Kidney tubule cell (primary cell): ENCODE measurements around the gene PROSER1.
"Not testable (repeated sequence)": the region's sequence is repeated elsewhere in the genome, so short reads cannot be mapped to it uniquely, and the experiment has no call there.

Source experiments
- DNase-seq: peaks from one replicate; pipeline ENCODE4 v3.0.0-alpha.2; 2018; ENCODE audit warnings: low spot score

PROSER1 gene

DNA sequence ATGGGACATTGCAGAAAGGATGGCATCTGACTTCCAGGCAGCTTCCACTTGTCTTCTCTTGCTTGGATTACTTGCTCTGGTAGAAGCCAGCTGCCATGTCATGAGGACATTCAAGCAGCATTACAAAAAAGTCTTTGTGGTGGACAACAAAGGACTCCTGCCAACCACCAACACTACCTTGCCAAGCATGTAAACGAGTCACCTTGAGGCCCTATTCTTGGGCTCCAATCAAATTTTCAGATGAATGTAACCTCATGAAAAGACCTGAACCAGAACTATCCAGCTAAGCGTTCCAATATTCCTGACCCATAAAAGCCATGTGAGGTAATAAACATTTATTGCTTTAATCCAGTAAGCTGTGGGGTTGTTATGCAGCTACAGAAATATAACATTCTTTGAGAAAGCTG lies 12.5 kb downstream of the PROSER1 start:
- peak; percentile 21 for DNase-seq

DNA sequence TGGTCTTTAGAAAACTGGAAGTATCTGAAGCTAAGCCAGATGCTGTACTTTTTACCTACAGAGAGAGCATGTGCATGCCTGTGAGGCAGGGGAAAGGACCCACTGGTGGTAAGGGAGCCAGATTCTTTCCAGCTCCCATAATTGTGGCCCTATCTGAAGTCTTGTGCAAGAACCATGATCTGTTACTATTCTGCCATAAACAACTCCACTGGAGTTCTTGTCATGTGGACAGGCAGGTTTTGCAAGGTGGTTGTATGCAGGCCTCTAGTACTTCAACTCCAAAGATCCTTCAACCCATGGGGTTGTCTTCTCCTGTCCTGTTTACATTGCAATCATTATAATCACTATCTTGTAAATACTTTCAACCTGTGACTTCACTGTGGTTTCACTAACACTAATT lies 14.1 kb downstream of the PROSER1 start:
- DNase-seq, result no peak

DNA sequence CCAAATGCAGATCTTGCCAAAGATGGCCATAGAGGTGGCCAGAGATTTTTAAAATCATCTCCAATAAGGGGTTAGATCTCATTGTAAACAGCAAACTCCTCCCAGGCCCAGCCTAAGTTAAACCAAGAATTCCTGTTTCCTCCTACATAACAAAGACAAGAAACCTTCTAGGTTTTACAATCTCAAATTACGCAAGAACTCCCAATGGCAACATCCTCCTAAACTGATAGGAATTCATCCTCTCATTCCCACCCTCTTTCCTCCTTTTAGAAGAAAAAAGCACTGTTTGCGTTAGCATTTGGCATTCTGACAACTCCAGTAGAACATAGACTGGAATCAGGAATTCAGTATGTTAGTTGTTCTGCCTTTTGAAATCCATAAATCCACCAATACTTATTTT lies 14.6 kb downstream of the PROSER1 start:
- no peak for DNase-seq

DNA sequence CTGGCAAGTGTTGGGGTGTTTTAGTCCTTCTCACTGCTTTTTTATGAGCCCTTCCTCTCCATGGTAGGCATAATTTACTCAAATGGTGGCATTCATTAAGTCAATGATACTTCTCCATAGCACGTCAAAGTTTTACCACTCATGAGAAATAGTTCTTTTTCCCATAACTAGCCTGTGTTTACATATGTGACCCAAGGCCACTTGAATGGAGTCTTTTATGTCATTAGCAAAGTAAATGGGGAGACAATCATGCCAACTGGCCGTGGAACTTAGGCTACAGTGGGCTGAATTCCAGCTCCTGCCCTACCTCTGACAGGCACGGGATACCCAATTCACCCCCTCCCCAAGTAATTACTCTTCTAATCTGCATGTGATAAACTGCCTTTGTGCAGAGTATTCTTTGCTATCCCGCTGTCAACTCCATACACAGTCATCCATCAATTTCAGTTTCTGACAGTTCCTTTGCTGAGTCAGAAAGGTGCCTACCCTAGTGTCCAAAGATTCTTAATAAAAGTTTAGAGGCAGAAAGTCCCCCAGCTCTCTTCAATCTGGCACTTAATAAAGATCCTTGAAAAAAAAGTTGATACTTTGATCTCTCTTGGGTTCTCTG lies 16.9 kb downstream of the PROSER1 start:
- DNase-seq, result no peak

DNA sequence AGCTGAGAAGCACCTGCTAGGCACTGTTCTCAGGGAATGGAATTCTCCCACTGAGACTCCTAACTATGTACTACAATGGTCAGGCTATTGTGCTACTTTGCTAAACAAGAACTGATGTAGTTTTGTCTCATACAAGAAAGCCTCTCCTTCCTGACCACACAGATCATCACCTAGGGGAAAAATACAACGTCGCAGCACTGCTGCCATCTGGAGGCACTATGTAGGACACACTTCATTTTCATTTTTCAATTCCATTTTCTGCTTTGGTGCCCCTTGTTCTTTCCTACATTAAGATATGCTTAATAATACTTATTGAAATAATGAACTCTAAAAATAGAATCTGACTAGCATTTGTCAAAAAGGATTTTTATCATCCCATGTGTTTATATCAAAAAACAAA lies 21.1 kb downstream of the PROSER1 start:
- DNase-seq, result peak; percentile 52

DNA sequence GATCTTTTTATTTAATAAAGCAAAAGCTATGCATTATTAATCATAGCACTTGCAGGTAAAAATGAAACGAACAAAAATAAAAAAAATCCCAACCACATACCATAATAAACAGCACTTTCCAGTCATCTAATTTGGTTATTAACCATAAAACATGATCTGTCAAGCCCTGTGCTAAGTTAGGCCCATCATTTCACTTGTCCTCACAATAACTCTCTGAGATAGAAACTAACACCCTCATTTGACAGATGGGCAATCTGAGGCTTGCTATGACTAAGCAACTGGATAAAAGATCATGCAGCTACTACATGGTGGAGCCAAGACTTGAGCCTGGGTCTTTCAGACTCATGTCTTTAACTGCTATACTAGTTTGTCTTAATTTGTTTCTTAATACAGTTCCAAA lies 21.8 kb downstream of the PROSER1 start:
- DNase-seq, result no peak

DNA sequence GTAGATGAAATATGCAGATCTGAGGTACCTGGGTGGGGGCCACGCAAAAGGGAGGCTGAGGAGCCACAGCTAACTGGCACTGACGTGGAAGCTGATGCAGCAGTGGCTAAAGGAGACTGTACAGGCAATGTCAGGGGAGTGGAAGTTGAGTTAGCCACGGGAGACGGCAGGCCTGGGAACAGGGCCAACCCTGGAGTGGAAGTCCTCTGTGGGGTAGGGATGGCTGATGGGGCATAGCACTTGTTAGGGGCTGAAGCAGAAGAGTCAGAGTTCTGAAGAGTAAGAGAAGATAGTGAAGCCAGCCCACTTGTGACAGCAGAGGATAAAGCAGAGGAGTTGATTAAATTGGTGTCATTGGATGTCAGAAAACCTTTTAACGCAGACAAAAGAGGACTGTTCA lies 24.4 kb downstream of the PROSER1 start:
- DNase-seq, result no peak

DNA sequence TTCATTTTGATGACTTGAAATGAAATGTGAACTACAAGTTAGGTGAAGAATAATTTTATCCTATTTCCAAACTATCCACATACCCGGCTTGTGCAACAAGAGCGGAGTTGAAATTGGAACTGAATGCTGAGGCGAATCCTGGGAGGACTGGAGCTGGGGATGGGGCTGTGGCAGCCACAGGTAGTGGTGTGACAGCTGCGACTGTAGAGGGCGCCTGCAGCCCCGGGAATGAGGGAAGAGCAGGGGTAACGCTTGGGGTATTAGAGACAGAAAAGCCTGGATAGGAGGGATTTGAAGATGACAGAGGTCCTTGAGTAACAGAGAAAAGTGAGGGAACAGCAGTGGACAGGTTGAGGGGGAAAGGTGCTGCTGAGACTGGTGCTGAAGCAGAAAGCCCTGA lies 25.3 kb downstream of the PROSER1 start:
- DNase-seq, result no peak

DNA sequence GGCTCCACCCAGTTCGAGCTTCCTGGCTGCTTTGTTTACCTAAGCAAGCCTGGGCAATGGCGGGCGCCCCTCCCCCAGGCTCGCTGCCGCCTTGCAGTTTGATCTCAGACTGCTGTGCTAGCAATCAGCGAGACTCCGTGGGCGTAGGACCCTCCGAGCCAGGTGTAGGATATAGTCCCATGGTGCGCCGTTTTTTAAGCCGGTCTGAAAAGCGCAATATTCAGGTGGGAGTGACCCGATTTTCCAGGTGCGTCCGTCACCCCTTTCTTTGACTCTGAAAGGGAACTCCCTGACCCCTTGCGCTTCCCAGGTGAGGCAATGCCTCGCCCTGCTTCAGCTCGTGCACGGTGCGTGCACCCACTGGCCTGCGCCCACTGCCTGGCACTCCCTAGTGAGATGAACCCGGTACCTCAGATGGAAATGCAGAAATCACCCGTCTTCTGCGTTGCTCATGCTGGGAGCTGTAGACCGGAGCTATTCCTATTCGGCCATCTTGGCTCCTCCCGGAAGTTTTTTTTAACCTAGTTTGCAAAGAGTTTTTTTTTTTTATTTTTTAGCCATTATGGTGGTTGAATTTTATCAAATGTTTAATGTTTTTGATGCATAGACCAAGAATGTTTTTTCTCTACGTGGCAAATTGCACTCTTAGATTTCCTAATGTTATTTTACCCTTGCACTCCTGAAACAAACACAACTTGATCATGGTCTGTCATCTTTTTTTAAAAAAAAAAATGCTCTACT lies 31.3 kb downstream of the PROSER1 start:
- DNase-seq, result not testable (repeated sequence)

DNA sequence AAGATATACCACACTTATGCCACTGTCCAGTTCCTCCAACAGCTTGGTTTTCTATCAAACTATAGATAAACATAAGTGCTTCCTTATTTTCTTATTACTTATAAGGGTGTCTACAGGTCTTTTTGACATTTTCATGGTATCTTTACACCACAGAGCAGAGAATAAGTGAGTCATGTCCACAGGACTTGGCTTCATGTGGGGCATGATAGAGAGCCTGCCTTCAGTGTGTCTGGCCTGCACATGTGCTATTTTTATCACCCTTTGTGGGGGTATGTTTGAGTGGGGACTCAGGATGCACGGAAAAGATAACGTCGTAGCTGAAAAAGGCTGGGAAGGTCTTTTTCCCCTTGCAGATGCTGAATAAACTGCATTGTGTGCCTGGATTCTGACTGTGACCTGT lies 39.1 kb downstream of the PROSER1 start:
- DNase-seq, result no peak

DNA sequence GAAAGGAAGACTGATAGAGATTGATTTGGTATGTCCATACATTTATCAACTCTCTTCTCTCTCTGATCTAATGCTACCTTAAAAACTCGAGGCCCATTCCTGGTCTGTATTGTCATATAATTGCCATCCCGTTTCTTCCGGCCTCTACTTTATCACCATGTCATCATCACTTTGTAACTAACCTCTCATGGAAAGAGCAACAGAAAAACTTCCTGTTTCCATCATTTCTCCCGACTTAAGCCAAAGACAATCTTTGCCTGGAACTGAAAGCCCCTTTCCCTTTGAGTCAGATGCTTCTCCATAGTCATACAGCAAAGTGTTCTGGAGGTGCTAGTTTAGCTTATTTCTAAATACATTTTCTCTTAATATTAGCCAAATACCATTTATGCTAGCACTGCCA lies 44.5 kb downstream of the PROSER1 start:
- no peak for DNase-seq

DNA sequence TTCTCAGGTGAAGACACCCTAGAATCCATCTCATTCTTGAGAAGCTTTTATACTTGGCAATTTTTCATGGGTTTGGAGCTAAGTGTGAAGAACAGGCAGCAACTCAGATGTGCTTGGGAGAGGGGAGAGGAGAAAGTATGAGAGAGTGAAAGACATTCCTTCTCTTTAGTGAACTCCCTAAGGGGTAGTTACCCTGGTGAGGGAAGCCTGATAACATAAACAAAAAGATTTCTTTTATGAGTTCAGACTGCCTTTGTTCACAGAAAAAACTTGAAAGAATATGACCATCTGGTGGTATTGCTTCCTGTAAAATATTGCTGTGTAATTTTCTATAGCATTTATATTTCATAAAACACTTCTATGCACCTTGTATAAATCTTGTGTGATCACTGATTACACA lies 47.2 kb downstream of the PROSER1 start, which contains the start of gene STOML3:
Gene STOML3, minus strand, starts transcription at position 139 of the 400 bp plus-strand sequence. Its CDS starts 110 bp downstream, at position 29.
- no peak for DNase-seq

DNA sequence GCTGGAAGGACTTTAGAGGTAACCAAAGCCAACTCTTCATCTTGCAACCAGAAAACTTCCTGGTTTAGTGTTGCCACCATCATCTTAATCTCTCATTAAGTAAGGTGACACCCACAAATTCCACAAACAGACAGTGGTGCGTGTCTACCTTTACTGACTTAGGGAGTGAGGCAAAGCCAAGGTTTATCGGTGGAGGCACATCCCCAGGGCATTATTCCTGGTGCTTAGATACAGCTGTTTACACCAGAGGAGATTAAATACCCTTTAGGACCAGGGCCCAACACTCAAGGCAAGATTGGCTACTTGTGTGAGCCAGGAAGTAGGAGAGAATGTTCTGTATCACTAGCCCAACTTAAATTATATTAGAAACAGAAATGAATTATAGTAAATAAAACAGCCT lies 56.8 kb downstream of the PROSER1 start:
- no peak for DNase-seq

DNA sequence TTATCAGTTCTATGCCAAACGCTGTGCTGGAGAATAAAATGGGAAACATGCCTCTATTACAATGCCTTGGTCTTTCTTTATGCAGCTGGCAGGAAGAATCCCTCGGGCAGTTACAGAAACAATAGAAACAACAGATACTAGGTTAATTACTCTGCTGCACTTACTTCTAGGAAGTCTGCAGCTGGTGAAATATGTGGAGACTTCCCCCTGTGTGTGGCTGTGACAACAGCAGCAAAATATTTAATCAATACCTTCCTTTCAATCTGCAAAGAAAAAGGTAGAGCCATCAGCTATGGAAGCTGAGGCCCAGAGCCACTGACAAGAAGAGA lies 57.2 kb downstream of the PROSER1 start:
- no peak for DNase-seq

DNA sequence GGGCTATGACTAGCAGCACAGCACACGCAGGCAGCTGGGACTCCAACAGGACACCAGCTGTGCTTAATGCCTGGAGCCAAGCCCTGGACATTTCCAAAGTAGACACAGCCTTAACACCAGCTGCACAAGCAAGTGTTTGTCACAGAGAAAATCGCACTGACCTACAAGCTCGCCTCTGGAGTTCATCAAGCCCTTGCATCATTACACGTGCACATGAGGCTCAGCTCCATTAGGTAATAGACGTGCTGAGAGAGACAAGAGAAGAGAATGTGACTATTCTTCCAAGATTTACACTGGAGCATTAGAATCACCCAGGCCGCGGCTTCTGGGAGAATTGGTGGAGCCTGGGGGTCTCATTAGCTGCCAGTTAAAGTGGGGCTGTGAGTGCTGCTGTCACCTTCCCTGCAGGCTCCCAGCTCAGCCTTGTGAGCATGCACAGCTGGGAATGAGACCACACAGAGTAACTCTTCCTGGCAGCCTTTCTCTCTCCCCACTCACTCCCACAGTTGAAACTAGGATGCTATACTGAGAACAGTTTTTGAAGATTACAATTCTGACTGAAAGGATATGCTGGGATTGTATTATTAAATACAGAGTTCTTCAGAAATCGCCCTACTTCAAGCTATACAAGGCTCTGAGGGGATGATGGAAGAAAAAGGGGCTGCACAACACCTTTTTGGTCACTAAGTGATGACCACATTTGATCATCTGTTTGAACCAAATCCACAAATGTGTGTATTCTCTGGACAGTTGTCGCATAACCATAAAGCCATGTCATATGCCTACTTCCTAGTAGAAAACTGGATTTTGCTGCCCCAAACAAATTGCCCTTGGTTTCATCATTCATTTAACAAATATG lies 57.8 kb downstream of the PROSER1 start:
- DNase-seq, result no peak

DNA sequence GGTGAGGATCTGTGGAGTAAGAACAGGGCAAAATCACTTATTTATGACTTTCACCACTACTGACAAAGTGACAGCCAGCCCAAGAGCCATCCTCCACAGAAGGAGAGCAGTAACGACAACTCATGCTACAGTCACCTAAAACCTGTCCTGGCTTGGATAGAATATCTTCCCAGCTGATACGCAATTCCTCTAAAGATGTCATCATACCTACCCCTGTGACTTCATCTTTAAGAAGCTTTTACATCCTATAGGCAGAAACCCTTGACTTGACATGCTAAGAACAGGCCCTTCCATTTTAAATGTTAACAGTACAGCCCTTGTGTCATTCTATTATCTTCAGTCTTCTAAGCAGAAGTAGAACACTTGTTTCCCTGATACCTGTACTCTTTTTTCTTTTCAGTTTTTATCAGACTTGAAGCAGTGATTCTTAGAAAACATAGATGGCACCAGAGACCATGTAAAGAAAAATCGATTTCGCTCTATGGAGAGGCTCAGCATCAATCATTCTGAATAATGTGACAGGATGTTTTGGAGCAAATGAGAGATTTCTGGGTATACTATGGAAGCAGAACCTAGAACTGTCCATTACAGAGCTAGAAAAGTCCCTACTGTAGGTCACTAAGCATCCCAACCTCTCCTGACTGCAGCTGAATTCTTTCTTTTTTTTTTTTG lies 67.4 kb downstream of the PROSER1 start:
- no peak for DNase-seq

DNA sequence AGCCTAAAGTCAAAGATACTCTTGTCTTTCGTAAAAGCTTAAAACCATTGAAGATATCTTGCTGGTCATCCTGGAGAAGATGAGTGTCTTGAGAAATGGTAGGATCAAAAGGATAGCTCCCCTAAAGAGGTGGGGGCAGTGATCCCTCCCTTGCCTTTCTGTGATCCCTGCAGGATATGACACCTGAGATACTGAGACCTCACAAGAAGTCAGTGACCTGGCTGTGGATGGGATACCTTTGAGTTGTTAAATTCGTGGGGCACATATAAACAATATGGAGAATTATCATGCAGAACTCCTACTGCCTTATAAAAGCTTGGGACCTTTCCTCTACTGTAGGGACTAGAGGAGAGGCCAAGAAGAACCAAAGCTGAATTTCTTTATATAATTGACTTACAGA lies 68.7 kb downstream of the PROSER1 start:
- no peak for DNase-seq

DNA sequence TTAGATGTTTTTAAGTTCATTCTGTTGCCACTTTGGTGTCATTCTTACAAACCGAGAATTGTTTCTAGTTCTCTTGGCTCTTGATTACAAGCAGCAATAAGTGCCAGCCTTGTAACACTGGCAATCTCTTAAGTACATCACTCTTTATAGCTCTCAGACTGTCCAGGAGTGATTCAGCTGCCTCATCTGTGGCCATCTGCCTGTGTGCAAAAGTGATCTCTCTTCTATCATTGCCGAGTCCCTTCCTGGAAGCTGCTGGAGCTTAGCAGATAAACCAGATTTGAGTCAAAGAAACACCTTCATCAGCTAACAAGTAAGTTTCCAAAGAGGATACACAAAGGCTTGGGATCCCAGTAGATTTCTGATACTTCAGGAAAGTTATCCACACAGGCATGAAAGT lies 70.4 kb downstream of the PROSER1 start:
- no peak for DNase-seq

DNA sequence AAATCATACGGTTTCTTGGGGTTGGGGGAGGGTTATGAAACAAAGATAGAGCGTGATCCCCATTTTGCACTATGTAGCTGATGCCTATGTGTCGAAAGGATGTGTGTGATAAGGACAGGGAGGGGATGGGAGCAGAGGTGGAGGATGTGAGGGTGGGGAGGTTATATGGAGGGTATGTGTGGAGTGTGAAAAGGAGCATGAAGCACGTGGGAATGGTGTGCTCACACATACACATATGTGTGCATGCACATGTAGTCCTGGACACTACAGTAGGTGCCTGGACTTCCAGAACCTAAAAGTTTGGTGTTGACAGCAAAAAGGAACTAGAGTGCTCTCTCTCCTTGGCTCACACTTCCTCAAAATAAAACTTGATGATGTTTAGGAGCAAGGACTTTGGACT lies 72.6 kb downstream of the PROSER1 start:
- DNase-seq, result no peak

DNA sequence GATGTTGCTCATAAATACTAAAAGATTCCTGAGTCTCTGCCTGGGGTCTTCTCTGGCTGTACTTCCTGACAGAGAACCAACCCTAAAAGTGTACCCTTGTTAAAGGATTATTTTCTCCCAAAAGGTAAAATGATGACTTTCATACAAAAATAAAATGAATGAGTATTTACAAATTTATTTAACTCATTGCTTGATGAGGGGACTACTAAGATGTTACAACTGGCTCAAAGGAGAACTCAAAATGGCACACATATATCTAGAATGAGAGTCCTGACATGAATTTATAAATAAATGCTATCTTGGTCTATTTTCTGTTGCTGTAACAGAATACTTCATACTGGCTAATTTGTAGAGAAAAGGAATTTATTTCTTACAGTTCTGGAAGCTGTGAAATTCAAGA lies 77.7 kb downstream of the PROSER1 start:
- no peak for DNase-seq
